CD4-positive, alpha-beta T cell (primary cell): ENCODE measurements around the gene PTPRM. TPM values are rescaled to one million over a fixed set of nuclear protein-coding genes. Genes with fewer than 3 reads are reported as not detected.

ENCODE experiments used
- ATAC-seq: fragments of 200-7000 bp; cut with Tn5 transposase; one replicate; pipeline ENCODE4 v1.10.0; 2022; ENCODE audit warnings: mild to moderate bottlenecking; ENCODE audit not compliant: poor library complexity
- CTCF ChIA-PET: fragments of 350-600 bp; sonication (Branson Sonifier 250); formaldehyde crosslinking; loops from one replicate; lab custom pipeline; 2021; ENCODE audit warnings: antibody characterized with exemption, inconsistent platforms; lab: Charles Lee
- POLR2A ChIA-PET: fragments of 350-600 bp; sonication (Branson Sonifier 250); formaldehyde crosslinking; loops from one replicate; lab custom pipeline; 2021; ENCODE audit warnings: antibody characterized with exemption, inconsistent platforms; lab: Charles Lee
- DNase-seq, 14 experiments: peaks; one replicate each; pipeline ENCODE4 v3.0.0-alpha.2; 2013 to 2020; ENCODE audit warnings: mixed read lengths in 2 of 14
- H3K27ac ChIP-seq, 2 donors: one replicate each; pipeline versions ENCODE4 v1.5.1 to v1.7.0; 2013; ENCODE audit warnings: low read length in 2 of 2, low read depth in 1 of 2, mild to moderate bottlenecking in 1 of 2
- H3K27me3 ChIP-seq, 2 experiments: 1 replicate in 1 of 2; 2 replicates in 1 of 2; pipeline versions ENCODE4 v1.6.1 to v1.7.0; 2013; ENCODE audit warnings: low read length in 2 of 2, control low read depth in 1 of 2, mild to moderate bottlenecking in 1 of 2, moderate library complexity in 1 of 2; ENCODE audit not compliant: insufficient read depth in 2 of 2, control insufficient read depth in 1 of 2
- H3K36me3 ChIP-seq: one replicate; pipeline ENCODE4 v1.6.1; 2013; ENCODE audit warnings: low read length, control low read depth; ENCODE audit not compliant: insufficient read depth
- H3K4me1 ChIP-seq: one replicate; pipeline ENCODE4 v1.6.1; 2013; ENCODE audit warnings: low read length, control low read depth; ENCODE audit not compliant: insufficient read depth
- H3K4me3 ChIP-seq: one replicate; pipeline ENCODE4 v1.5.1; 2013; ENCODE audit warnings: mild to moderate bottlenecking, low read length, moderate library complexity
- H3K9me3 ChIP-seq, 2 experiments: 1 replicate in 1 of 2; 2 replicates in 1 of 2; pipeline versions ENCODE4 v1.6.1 to v1.7.0; 2013; ENCODE audit warnings: low read length in 2 of 2, mild to moderate bottlenecking in 2 of 2, control low read depth in 1 of 2, moderate library complexity in 1 of 2; ENCODE audit not compliant: control insufficient read depth in 1 of 2, insufficient read depth in 1 of 2
- H3K27ac Mint-ChIP-seq: one replicate; pipeline ENCODE4 v1.8.0; 2020; ENCODE audit warnings: mixed read lengths
- H3K27me3 Mint-ChIP-seq: one replicate; pipeline ENCODE4 v1.8.0; 2021; ENCODE audit warnings: mixed read lengths
- H3K36me3 Mint-ChIP-seq: one replicate; pipeline ENCODE4 v1.8.0; 2021; ENCODE audit warnings: low read depth, mixed read lengths
- H3K4me1 Mint-ChIP-seq: one replicate; pipeline ENCODE4 v1.8.0; 2021; ENCODE audit warnings: low read depth, mixed read lengths
- H3K4me3 Mint-ChIP-seq: one replicate; pipeline ENCODE4 v1.8.0; 2020; ENCODE audit warnings: mild to moderate bottlenecking, mixed read lengths
- H3K9me3 Mint-ChIP-seq: one replicate; pipeline ENCODE4 v1.8.0; 2020; ENCODE audit warnings: mixed read lengths
- intact Hi-C, 2 experiments: fragments of 100-400 bp; cut with DNase I in 1 of 2; cut with micrococcal nuclease in 1 of 2; formaldehyde crosslinking; loops; one replicate each; pipeline versions ENCODE4 v1.15.1 to v1.9.0; 2023 to 2025; cut with DNase I, micrococcal nuclease
- total RNA-seq, 174 experiments: library from RNA in 2 of 174; stranded (reverse) in 2 of 174; gene quantifications; one replicate each; pipeline ENCODE4 v1.2.3 and lab custom pipeline; 2021 to 2026
- TF ChIP-seq, protein P1 (sequence below): fragments of 200-600 bp; IDR thresholded peaks from one replicate; pipeline ENCODE4 v1.8.0; 2022; ENCODE audit warnings: antibody characterized with exemption, mild to moderate bottlenecking

The PTPRM gene
- total RNA-seq, 2 experiments from 2014 or later, result 21.7 to 21.9 TPM

DNA sequence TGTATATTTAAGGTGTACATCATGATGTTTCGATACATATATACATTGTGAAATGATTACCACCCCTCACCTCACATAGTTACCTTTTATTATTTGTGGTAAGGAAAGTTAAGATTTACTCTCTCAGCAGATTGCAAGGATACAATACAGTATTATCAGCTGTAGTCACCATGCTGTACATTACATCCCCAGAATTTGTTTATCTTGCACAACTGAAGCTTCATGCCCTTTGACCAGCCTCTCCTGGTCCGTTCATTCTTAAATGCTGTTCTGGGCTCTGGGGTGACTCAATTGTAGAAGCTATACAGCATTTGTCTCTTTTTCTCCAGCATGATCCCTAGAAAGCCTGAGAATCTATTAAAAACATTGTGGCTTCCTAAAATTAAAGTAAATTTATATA is 90.8 kb downstream of the PTPRM start:
- H3K27me3 ChIP-seq, result no peaks in the 10 kb centered on the region
- POLR2A ChIA-PET, result no interaction called here
- H3K36me3 Mint-ChIP-seq, result no peaks in the 10 kb centered on the region
- TF ChIP-seq, protein P1, sequence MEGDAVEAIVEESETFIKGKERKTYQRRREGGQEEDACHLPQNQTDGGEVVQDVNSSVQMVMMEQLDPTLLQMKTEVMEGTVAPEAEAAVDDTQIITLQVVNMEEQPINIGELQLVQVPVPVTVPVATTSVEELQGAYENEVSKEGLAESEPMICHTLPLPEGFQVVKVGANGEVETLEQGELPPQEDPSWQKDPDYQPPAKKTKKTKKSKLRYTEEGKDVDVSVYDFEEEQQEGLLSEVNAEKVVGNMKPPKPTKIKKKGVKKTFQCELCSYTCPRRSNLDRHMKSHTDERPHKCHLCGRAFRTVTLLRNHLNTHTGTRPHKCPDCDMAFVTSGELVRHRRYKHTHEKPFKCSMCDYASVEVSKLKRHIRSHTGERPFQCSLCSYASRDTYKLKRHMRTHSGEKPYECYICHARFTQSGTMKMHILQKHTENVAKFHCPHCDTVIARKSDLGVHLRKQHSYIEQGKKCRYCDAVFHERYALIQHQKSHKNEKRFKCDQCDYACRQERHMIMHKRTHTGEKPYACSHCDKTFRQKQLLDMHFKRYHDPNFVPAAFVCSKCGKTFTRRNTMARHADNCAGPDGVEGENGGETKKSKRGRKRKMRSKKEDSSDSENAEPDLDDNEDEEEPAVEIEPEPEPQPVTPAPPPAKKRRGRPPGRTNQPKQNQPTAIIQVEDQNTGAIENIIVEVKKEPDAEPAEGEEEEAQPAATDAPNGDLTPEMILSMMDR, result no peak
- H3K36me3 ChIP-seq, result no peaks in the 10 kb centered on the region
- DNase-seq (no peak), ATAC-seq (no peak)
- no peaks in the 10 kb centered on the region for H3K4me1 ChIP-seq
- H3K27me3 Mint-ChIP-seq, result no peaks in the 10 kb centered on the region
- H3K9me3 Mint-ChIP-seq, result peaks cover 3% of the 10 kb centered on the region
- H3K27ac ChIP-seq, result no peak overlapping the region
- H3K4me1 Mint-ChIP-seq, result no peaks in the 10 kb centered on the region
- intact Hi-C loops, result no loop called here
- H3K27ac Mint-ChIP-seq, result no peak overlapping the region
- CTCF ChIA-PET, result no interaction called here
- H3K4me3 Mint-ChIP-seq, result no peak overlapping the region
- H3K4me3 ChIP-seq, result no peak overlapping the region
- H3K9me3 ChIP-seq, result no peaks in the 10 kb centered on the region

DNA sequence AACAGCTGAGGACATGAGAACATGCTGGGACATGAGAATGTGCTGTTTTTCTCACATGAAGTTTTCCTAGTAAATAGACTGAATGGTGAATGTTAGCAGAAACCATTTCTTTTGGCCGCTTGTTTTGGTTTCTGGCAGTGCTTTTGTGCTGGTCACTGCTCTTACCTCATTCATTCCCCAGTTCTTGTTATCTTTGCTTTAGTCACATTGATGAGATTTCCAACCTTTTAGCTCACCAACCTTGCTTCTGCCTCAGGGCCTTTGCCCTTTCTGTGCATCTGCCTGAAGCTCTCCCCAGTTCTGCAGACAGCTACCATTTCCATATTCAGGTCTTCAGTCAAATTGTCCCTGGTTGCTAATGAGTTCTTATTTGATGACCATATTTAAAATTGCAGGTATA is 91.6 kb downstream of the PTPRM start:
- Histone ChIP-seq H3K27ac (no peak overlapping the region), H3K4me1 (no peaks in the 10 kb centered on the region), H3K36me3 (no peaks in the 10 kb centered on the region), H3K27me3 (no peaks in the 10 kb centered on the region), H3K4me3 (no peak overlapping the region), H3K9me3 (peaks cover 0 to 4% of the 10 kb centered on the region in 2 experiments)
- DNase-seq (no peak), ATAC-seq (no peak)
- H3K36me3 Mint-ChIP-seq, result no peaks in the 10 kb centered on the region
- intact Hi-C loops, result no loop called here
- ChIA-PET POLR2A (no interaction called here), CTCF (no interaction called here)
- H3K4me1 Mint-ChIP-seq, result no peaks in the 10 kb centered on the region
- H3K4me3 Mint-ChIP-seq, result no peak overlapping the region
- no peaks in the 10 kb centered on the region for H3K27me3 Mint-ChIP-seq
- no peaks in the 10 kb centered on the region for H3K9me3 Mint-ChIP-seq
- no peak overlapping the region for H3K27ac Mint-ChIP-seq
- TF ChIP-seq, protein P1, result no peak

DNA sequence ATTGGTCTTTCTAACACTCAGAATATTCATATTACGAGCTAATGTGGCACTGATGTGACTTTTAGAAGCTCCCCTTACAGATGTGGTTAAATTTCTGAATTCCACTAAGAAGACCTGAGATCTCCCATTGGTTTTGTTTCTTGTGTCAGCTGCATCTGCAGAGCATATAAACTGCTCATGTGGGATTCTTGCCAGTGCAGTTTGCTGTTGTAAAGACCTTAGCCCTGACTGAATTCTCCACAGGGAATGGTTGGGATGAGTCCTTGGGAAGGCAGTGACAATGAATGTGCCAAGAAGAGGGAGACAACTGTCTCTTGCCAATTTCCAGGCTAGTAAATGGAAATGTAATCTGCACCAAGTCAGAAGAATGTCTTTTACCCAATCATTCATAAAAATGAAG is 94.1 kb downstream of the PTPRM start:
- no peak for ATAC-seq
- Histone ChIP-seq H3K9me3 (peaks cover 0 to 11% of the 10 kb centered on the region in 2 experiments), H3K4me1 (no peaks in the 10 kb centered on the region), H3K4me3 (no peak overlapping the region), H3K27me3 (no peaks in the 10 kb centered on the region), H3K36me3 (no peaks in the 10 kb centered on the region), H3K27ac (no peak overlapping the region)
- ChIA-PET POLR2A (no interaction called here), CTCF (no interaction called here)
- Mint-ChIP-seq H3K27ac (no peak overlapping the region), H3K4me3 (no peak overlapping the region), H3K36me3 (no peaks in the 10 kb centered on the region), H3K4me1 (no peaks in the 10 kb centered on the region), H3K27me3 (no peaks in the 10 kb centered on the region), H3K9me3 (no peaks in the 10 kb centered on the region)
- TF ChIP-seq, protein P1, result no peak
- intact Hi-C loops, result no loop called here
- DNase-seq, result no peak
